ENCODE measurements around the gene SUGP2. TPM values are rescaled to one million over a fixed set of nuclear protein-coding genes. Genes with fewer than 3 reads are reported as not detected.

The SUGP2 gene
- total RNA-seq, 1 experiment from 2014 or later: 112 TPM

DNA sequence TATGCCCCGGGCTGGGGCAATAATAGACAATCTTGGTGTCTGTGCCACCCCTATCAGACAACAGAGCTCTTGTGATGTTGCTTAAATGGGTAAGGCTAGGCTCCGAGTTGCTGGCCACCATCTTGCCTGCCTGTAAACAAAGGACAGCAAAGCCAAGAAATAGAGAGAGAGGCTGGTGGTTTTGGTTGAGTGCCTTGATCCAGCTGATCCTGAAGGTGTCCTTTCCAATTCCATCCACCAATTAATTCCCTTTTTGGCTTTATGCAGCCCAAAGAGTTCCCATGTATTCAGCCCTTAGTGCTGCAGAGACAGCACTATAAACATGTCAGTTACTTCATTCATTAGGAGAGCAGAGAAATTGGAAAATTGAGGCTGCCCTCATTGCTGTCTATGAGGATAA is 50.6 kb downstream of the SUGP2 start:
- intact Hi-C loops (cut with micrococcal nuclease; ENCODE audit: unreplicated experiment) (loop anchor here (10.0 kb wide), 1 partner anchor 48 kb away; no protein-coding TSS in a partner anchor), in situ Hi-C loops (cut with HindIII; ENCODE audit: low pct_unique_long_range_greater_than_20kb, low sequenced_read_pairs) (no loop called here)
- ChIA-PET CTCF (interaction anchor here (0.5 kb wide), 1 partner anchor 101 kb away, joined by 3 read pairs; no protein-coding TSS in a partner anchor), POLR2A (no interaction called here)
- BruUV-seq (replicated peaks): no TSS peak
- Histone ChIP-seq H3K9me3 (ENCODE audit: control insufficient read depth, insufficient read depth, low read depth, low read length) (no peaks in the 10 kb centered on the region), H3K27ac (ENCODE audit: low read length) (no peak overlapping the region), H3K4me3 (ENCODE audit: low read depth in 2 of 2, low read length in 2 of 2) (no peak overlapping the region), H3K27me3 (ENCODE audit: control insufficient read depth, insufficient read depth, low read length) (no peaks in the 10 kb centered on the region), H3K4me1 (ENCODE audit: control insufficient read depth, insufficient read depth, low read length) (no peaks in the 10 kb centered on the region; the same call in none of the 2 replicates), H3K36me3 (ENCODE audit: control insufficient read depth, insufficient read depth, low read length) (no peaks in the 10 kb centered on the region)
- TF ChIP-seq, protein P1, sequence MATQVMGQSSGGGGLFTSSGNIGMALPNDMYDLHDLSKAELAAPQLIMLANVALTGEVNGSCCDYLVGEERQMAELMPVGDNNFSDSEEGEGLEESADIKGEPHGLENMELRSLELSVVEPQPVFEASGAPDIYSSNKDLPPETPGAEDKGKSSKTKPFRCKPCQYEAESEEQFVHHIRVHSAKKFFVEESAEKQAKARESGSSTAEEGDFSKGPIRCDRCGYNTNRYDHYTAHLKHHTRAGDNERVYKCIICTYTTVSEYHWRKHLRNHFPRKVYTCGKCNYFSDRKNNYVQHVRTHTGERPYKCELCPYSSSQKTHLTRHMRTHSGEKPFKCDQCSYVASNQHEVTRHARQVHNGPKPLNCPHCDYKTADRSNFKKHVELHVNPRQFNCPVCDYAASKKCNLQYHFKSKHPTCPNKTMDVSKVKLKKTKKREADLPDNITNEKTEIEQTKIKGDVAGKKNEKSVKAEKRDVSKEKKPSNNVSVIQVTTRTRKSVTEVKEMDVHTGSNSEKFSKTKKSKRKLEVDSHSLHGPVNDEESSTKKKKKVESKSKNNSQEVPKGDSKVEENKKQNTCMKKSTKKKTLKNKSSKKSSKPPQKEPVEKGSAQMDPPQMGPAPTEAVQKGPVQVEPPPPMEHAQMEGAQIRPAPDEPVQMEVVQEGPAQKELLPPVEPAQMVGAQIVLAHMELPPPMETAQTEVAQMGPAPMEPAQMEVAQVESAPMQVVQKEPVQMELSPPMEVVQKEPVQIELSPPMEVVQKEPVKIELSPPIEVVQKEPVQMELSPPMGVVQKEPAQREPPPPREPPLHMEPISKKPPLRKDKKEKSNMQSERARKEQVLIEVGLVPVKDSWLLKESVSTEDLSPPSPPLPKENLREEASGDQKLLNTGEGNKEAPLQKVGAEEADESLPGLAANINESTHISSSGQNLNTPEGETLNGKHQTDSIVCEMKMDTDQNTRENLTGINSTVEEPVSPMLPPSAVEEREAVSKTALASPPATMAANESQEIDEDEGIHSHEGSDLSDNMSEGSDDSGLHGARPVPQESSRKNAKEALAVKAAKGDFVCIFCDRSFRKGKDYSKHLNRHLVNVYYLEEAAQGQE (IDR thresholded peaks at IDR 0.05; ENCODE audit: insufficient read depth in 1 of 2, low read depth in 2 of 2, low read length in 1 of 2): no peak
- TF ChIP-seq SIN3A (IDR thresholded peaks at IDR 0.05; ENCODE audit: borderline replicate concordance, insufficient read depth, low read depth, low read length) (no peak), TCF7L2 (IDR thresholded peaks at IDR 0.05; ENCODE audit: low read depth, low read length) (no peak), POLR2AphosphoS5 (IDR thresholded peaks at IDR 0.05; ENCODE audit: low read depth, low read length) (no peak)
- TF ChIP-seq, protein P2, sequence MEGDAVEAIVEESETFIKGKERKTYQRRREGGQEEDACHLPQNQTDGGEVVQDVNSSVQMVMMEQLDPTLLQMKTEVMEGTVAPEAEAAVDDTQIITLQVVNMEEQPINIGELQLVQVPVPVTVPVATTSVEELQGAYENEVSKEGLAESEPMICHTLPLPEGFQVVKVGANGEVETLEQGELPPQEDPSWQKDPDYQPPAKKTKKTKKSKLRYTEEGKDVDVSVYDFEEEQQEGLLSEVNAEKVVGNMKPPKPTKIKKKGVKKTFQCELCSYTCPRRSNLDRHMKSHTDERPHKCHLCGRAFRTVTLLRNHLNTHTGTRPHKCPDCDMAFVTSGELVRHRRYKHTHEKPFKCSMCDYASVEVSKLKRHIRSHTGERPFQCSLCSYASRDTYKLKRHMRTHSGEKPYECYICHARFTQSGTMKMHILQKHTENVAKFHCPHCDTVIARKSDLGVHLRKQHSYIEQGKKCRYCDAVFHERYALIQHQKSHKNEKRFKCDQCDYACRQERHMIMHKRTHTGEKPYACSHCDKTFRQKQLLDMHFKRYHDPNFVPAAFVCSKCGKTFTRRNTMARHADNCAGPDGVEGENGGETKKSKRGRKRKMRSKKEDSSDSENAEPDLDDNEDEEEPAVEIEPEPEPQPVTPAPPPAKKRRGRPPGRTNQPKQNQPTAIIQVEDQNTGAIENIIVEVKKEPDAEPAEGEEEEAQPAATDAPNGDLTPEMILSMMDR (IDR thresholded peaks at IDR 0.05): no peak
- DNase-seq (ENCODE audit: low read depth, low spot score) (no peak), ATAC-seq (no peak)

DNA sequence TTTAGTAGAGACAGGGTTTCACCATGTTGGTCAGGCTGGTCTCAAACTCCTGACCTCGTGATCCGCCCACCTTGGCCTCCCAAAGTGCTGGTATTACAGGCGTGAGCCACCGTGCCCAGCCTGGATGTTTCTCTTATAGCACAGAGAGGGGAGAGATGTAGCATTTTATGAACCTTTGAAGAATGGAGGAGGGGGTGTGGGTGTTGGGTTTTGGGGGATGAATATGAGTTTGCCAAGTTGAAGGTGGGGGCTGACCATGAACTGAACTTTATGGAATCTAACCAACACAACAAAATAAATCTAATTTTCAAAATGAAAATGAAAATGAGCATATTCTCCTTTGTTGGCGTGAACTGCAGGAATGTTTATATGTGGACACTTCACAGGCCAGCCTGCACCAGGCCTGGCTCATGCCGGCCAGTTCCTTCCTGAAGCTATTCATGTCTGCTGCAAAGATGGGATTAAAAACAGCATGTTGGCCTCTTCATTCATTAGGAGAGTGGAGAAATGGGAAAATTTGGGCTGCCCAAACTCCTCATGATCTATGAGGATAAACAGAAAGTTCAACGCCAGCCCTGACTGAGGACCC is 52.8 kb downstream of the SUGP2 start:
- ATAC-seq (no peak), DNase-seq (ENCODE audit: low read depth, low spot score) (no peak)
- no TSS peak for BruUV-seq (replicated peaks)
- Histone ChIP-seq H3K27ac (ENCODE audit: low read length) (no peak overlapping the region), H3K27me3 (ENCODE audit: control insufficient read depth, insufficient read depth, low read length) (no peaks in the 10 kb centered on the region), H3K9me3 (ENCODE audit: control insufficient read depth, insufficient read depth, low read depth, low read length) (no peaks in the 10 kb centered on the region), H3K4me1 (ENCODE audit: control insufficient read depth, insufficient read depth, low read length) (no peaks in the 10 kb centered on the region; the same call in 1 of the 2 replicates), H3K4me3 (ENCODE audit: low read depth in 2 of 2, low read length in 2 of 2) (no peak overlapping the region), H3K36me3 (ENCODE audit: control insufficient read depth, insufficient read depth, low read length) (no peaks in the 10 kb centered on the region)
- CTCF ChIA-PET: no interaction called here
- in situ Hi-C loops (cut with HindIII; ENCODE audit: low pct_unique_long_range_greater_than_20kb, low sequenced_read_pairs): no loop called here
- POLR2A ChIA-PET: interaction anchor here (0.7 kb wide), 1 partner anchor 88 kb away, joined by 4 read pairs; no protein-coding TSS in a partner anchor
- TF ChIP-seq, protein P1 (IDR thresholded peaks at IDR 0.05; ENCODE audit: insufficient read depth in 1 of 2, low read depth in 2 of 2, low read length in 1 of 2): no peak
- TF ChIP-seq, protein P2 (IDR thresholded peaks at IDR 0.05): no peak
- intact Hi-C loops (cut with micrococcal nuclease; ENCODE audit: unreplicated experiment): loop anchor here (10.0 kb wide), 1 partner anchor 46 kb away; no protein-coding TSS in a partner anchor
